HG02885 (cell line): Measurements from ENCODE around the gene RAD9B.
"Not testable (repeated sequence)": the region's sequence is repeated elsewhere in the genome, so short reads cannot be mapped to it uniquely, and the experiment has no call there.

Source experiments
- ATAC-seq: cut with Tn5 transposase; IDR thresholded peaks from one replicate; pipeline ENCODE4 v1.9.1; 2021; ENCODE audit warnings: mild to moderate bottlenecking; ENCODE audit not compliant: unreplicated experiment, poor library complexity

The RAD9B gene

GRCh38 chr12:110520876-110521712, 19.0 kb downstream of the RAD9B start:
- ATAC-seq: not testable (repeated sequence)

GRCh38 chr12:110528277-110528839, 26.2 kb downstream of the RAD9B start:
- ATAC-seq: no peak

- no peak for ATAC-seq
These were observed 28.4 kb downstream of the RAD9B start for GRCh38 chr12:110530511-110530910.

GRCh38 chr12:110531741-110532333, 29.7 kb downstream of the RAD9B start:
- peak; percentile 79 for ATAC-seq

- no peak for ATAC-seq
These were observed 30.5 kb downstream of the RAD9B start for GRCh38 chr12:110532644-110533043.

DNA sequence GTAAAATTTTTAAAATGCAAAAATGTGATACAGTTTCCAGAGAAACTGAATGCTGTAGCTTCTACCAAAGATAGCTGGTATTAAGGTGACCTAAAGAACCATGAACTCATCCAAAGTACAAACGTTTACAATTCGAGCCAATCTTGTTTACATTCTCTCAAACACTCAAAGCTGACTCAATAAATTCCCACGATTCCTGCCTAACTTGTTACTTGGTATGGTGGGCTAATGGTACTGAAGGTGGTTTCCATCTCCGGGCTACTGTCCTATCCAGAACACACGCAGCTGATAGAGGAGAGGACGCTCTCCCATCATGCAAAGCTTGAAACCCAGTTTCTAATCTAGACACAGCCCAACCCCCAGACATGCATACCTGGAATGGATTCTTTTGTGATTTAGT, 31.5 kb downstream of the RAD9B start:
- ATAC-seq: no peak

DNA sequence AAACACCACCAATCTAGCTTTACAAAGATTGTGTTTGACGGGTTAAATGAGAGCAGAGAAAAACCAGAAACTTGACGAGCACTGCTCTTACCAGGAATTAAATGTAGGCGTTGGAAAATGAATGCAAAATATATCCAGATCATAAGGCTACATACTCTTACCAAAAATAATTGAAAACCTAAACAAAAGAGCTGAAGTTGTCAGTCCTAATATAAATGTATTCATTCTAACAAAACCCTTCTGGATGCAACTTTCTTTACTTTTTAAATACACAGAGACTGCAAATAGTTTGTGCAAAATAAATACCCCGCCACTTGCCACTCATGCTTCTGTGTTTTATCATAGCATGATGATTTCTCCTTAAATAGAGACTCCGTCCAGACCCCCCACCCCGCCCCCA, 32.7 kb downstream of the RAD9B start:
- no peak for ATAC-seq

- ATAC-seq: no peak
These were observed 34.9 kb downstream of the RAD9B start for GRCh38 chr12:110536834-110537604.

- ATAC-seq: no peak
These were observed 35.7 kb downstream of the RAD9B start for GRCh38 chr12:110537605-110538409.

- ATAC-seq: no peak
These were observed 36.9 kb downstream of the RAD9B start for GRCh38 chr12:110538869-110539622.

- ATAC-seq: no peak
These were observed 37.9 kb downstream of the RAD9B start for GRCh38 chr12:110540048-110540447.

GRCh38 chr12:110543252-110543959, 41.3 kb downstream of the RAD9B start:
- ATAC-seq: peak; percentile 60

DNA sequence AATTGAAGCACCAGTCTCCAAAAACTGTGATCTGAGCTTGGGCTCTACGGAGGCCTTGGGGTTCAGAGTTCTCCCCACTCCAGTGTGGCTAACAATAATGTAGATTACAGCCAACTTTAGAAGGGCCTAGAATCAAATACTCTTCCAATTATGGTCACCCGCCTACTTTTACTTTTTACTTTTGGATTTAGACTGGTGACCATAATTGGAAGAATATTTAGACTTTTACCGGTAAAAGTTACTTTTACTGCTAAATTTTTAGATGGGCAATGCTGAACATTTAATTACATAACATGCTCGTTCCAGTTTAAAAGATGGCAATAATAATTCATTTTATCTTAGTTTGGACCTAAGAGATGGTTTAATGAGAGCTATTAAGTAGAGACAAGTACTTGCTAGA, 41.8 kb downstream of the RAD9B start:
- ATAC-seq: no peak

DNA sequence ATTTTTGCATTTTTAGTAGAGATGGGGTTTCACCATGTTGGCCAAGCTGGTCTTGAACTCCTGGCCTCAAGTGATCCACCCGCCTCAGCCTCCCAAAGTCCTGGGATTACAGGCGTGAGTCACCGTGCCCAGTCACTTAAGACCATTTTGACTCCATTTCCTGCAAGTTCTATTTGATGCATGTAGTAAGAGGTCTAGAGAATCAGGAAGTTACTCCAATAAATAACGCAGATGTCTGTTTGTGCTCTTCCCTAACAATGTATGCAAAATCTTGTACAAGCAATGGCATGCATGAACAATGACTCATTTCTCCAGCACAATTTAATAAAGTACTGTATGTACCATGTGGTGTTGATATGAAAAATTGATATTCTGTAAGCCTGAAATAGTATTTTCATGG, 43.1 kb downstream of the RAD9B start:
- ATAC-seq: not testable (repeated sequence)

DNA sequence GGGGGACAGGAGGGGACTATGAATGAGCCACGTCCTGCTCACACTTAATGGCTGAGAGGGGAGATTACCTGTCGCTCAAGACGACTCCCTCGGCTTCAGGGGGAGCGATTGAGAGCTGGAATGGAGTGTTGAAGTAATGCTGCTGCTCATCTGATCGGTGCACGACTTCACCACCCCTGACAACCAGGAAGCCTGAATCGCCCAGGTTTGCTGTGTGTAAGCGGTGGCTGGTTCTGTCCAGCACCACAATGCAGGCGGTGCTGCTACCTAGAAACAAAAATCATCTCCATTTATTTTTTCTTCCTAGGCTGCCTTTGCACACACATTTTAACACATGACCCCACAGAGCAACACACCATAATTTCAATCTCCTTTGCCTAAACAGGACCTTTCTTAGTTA, 43.7 kb downstream of the RAD9B start:
- ATAC-seq: no peak

- no peak for ATAC-seq
These were observed 44.2 kb downstream of the RAD9B start for GRCh38 chr12:110546339-110546738.

GRCh38 chr12:110547090-110547489, 45.0 kb downstream of the RAD9B start:
- ATAC-seq: no peak

- ATAC-seq: no peak
These were observed 46.5 kb downstream of the RAD9B start for GRCh38 chr12:110548678-110549077.

DNA sequence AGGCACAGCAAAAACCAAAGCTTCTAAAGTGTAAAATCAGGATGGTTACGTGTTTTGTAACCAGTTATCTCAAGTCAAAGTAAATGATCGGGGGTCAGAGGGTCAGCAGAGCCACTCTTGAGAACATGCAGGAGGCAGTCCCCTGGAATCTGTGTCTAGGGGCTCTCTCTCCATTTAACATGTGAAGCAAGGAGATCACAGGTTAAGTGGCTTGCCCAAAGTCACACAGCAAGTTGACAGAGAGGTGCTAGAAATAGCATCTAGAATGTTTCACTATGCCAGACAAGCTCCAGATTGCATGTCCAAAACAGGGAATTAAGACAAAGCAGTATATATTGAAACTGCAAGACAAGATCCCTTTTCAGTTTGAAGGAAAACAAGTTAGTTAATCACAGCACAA, 47.6 kb downstream of the RAD9B start:
- ATAC-seq: no peak
